Fibroblast of skin of right biceps (primary cell): ENCODE measurements around the gene RAP1GAP2.

ENCODE experiments used
- DNase-seq: peaks from one replicate; pipeline ENCODE4 v3.0.0-alpha.2; 2013

RAP1GAP2 gene

GRCh38 chr17:2786176-2786881, 9.9 kb upstream of the RAP1GAP2 start:
- DNase-seq = peak; percentile 71

GRCh38 chr17:2789700-2790099, 6.5 kb upstream of the RAP1GAP2 start:
- DNase-seq = no peak

GRCh38 chr17:2792366-2793169, 3.7 kb upstream of the RAP1GAP2 start:
- DNase-seq = no peak

GRCh38 chr17:2794111-2794803, 2.0 kb upstream of the RAP1GAP2 start:
- DNase-seq = no peak

GRCh38 chr17:2795441-2796163, 636 bp upstream of the RAP1GAP2 start:
- DNase-seq = no peak

- DNase-seq = no peak
These were observed 988 bp downstream of the RAP1GAP2 start for GRCh38 chr17:2797226-2797625.

- DNase-seq = no peak
These were observed 1.4 kb downstream of the RAP1GAP2 start for GRCh38 chr17:2797637-2798036.

GRCh38 chr17:2798188-2798587, 1.9 kb downstream of the RAP1GAP2 start:
- no peak for DNase-seq

- no peak for DNase-seq
These were observed 2.4 kb downstream of the RAP1GAP2 start for GRCh38 chr17:2798678-2799077.

GRCh38 chr17:2799653-2800052, 3.4 kb downstream of the RAP1GAP2 start:
- DNase-seq = no peak

GRCh38 chr17:2800367-2800766, 4.1 kb downstream of the RAP1GAP2 start:
- no peak for DNase-seq

GRCh38 chr17:2801841-2802240, 5.6 kb downstream of the RAP1GAP2 start:
- no peak for DNase-seq

GRCh38 chr17:2802574-2802973, 6.3 kb downstream of the RAP1GAP2 start:
- no peak for DNase-seq

GRCh38 chr17:2803386-2803785, 7.1 kb downstream of the RAP1GAP2 start:
- no peak for DNase-seq

- DNase-seq = no peak
These were observed 7.7 kb downstream of the RAP1GAP2 start for GRCh38 chr17:2803971-2804370.

GRCh38 chr17:2804912-2805311, 8.7 kb downstream of the RAP1GAP2 start:
- no peak for DNase-seq

GRCh38 chr17:2805961-2806360, 9.7 kb downstream of the RAP1GAP2 start:
- no peak for DNase-seq

GRCh38 chr17:2808367-2809335, 12.4 kb downstream of the RAP1GAP2 start:
- DNase-seq = no peak

- DNase-seq = no peak
These were observed 13.1 kb downstream of the RAP1GAP2 start for GRCh38 chr17:2809337-2809736.

- DNase-seq = no peak
These were observed 17.8 kb downstream of the RAP1GAP2 start for GRCh38 chr17:2814049-2814448.

GRCh38 chr17:2814481-2815341, 18.5 kb downstream of the RAP1GAP2 start:
- DNase-seq = no peak
